ENCODE data around the gene DNAJC5.
A peak's percentile ranks its signal among the peaks of the same experiment; 100 is the strongest.

The DNAJC5 gene

GRCh38 chr20:63953764-63954429 is 59.0 kb downstream of the DNAJC5 start:
- no peak overlapping the region for H3K4me3 ChIP-seq (ENCODE audit: low read depth, low read length)
- DNase-seq (ENCODE audit: low read depth), result no peak
- TF ChIP-seq CTCF (IDR thresholded peaks at IDR 0.05; ENCODE audit: control insufficient read depth, extremely low read depth, insufficient read depth), result no peak

- DNase-seq (ENCODE audit: low read depth), result no peak
- peak; percentile 46 for TF ChIP-seq CTCF (IDR thresholded peaks at IDR 0.05; ENCODE audit: control insufficient read depth, extremely low read depth, insufficient read depth)
- peak overlapping the region; percentile 90 for H3K4me3 ChIP-seq (ENCODE audit: low read depth, low read length)
These were observed 60.4 kb downstream of the DNAJC5 start for GRCh38 chr20:63955281-63955826.

- TF ChIP-seq CTCF (IDR thresholded peaks at IDR 0.05; ENCODE audit: control insufficient read depth, extremely low read depth, insufficient read depth), result no peak
- H3K4me3 ChIP-seq (ENCODE audit: low read depth, low read length), result peak within 1 kb of the TSS; percentile 90
- DNase-seq (ENCODE audit: low read depth), result peak; percentile 73
These were observed 61.1 kb downstream of the DNAJC5 start, which contains the start of gene UCKL1 for GRCh38 chr20:63955827-63956663. Gene UCKL1, minus strand, starts transcription at chr20:63956416. Its CDS starts 44 bp downstream, at chr20:63956372.

- TF ChIP-seq CTCF (IDR thresholded peaks at IDR 0.05; ENCODE audit: control insufficient read depth, extremely low read depth, insufficient read depth), result no peak
- peak overlapping the region; percentile 90 for H3K4me3 ChIP-seq (ENCODE audit: low read depth, low read length)
- no peak for DNase-seq (ENCODE audit: low read depth)
These were observed 61.7 kb downstream of the DNAJC5 start for GRCh38 chr20:63956664-63957003.

GRCh38 chr20:63957004-63957689 is 62.2 kb downstream of the DNAJC5 start:
- no peak for TF ChIP-seq CTCF (IDR thresholded peaks at IDR 0.05; ENCODE audit: control insufficient read depth, extremely low read depth, insufficient read depth)
- no peak for DNase-seq (ENCODE audit: low read depth)

GRCh38 chr20:63957690-63958441 is 62.9 kb downstream of the DNAJC5 start:
- H3K4me3 ChIP-seq (ENCODE audit: low read depth, low read length), result peak overlapping the region; percentile 90
- DNase-seq (ENCODE audit: low read depth), result no peak
- no peak for TF ChIP-seq CTCF (IDR thresholded peaks at IDR 0.05; ENCODE audit: control insufficient read depth, extremely low read depth, insufficient read depth)

More at GRCh38 chr20:63957004-63957689, 62.2 kb downstream of the DNAJC5 start:
- H3K4me3 ChIP-seq (ENCODE audit: low read depth, low read length), result peak overlapping the region; percentile 90
